Smooth muscle cell (in vitro differentiated cells): Measurements from ENCODE around the gene MAEA. TPM values are rescaled to one million over a fixed set of nuclear protein-coding genes. Genes with fewer than 3 reads are reported as not detected.

ENCODE experiments used
- DNase-seq: peaks from one replicate; lab custom pipeline; 2025; ENCODE audit not compliant: unreplicated experiment; lab: John Stamatoyannopoulos, UW
- H2AFZ ChIP-seq: fragments of 200-600 bp; sonication (generic); 2 replicates; pipeline ENCODE4 v1.6.0; 2016; ENCODE audit warnings: antibody characterized with exemption, low read depth, mild to moderate bottlenecking
- H3F3A ChIP-seq: fragments of 200-600 bp; sonication (generic); 2 replicates; pipeline ENCODE4 v1.6.0; 2017; ENCODE audit warnings: antibody characterized with exemption, low read depth
- H3K27ac ChIP-seq: fragments of 200-600 bp; sonication (generic); 2 replicates; pipeline ENCODE4 v1.5.1; 2016; ENCODE audit warnings: low read depth, mild to moderate bottlenecking
- H3K27me3 ChIP-seq: fragments of 200-600 bp; sonication (generic); 2 replicates; pipeline ENCODE4 v1.6.1; 2016; ENCODE audit warnings: low read depth, mild to moderate bottlenecking
- H3K36me3 ChIP-seq: fragments of 200-600 bp; sonication (generic); 2 replicates; pipeline ENCODE4 v1.5.1; 2016; ENCODE audit warnings: low read depth
- H3K4me1 ChIP-seq: fragments of 200-600 bp; sonication (generic); 2 replicates; pipeline ENCODE4 v1.5.1; 2016; ENCODE audit warnings: low read depth
- H3K4me2 ChIP-seq: fragments of 200-600 bp; sonication (generic); 2 replicates; pipeline ENCODE4 v1.6.0; 2016; ENCODE audit warnings: mild to moderate bottlenecking
- H3K4me3 ChIP-seq: fragments of 200-600 bp; sonication (generic); 2 replicates; pipeline ENCODE4 v1.5.1; 2016; ENCODE audit warnings: mild to moderate bottlenecking
- H3K79me2 ChIP-seq: fragments of 200-600 bp; sonication (generic); 2 replicates; pipeline ENCODE4 v1.6.0; 2016; ENCODE audit warnings: low read depth, mild to moderate bottlenecking
- H3K9ac ChIP-seq: fragments of 200-600 bp; sonication (generic); 2 replicates; pipeline ENCODE4 v1.6.0; 2016; ENCODE audit warnings: low read depth
- H3K9me3 ChIP-seq: fragments of 200-600 bp; sonication (generic); replicated peaks from 2 replicates; pipeline ENCODE4 v1.5.1; 2016; ENCODE audit warnings: low read depth
- H4K20me1 ChIP-seq: fragments of 200-600 bp; sonication (generic); 2 replicates; pipeline ENCODE4 v1.6.0; 2016; ENCODE audit warnings: low read depth
- CTCF ChIP-seq: fragments of 200-600 bp; sonication (generic); IDR thresholded peaks from 2 replicates; pipeline ENCODE4 v1.5.1; 2017; ENCODE audit warnings: borderline replicate concordance, mild to moderate bottlenecking, antibody characterized with exemption; ENCODE audit not compliant: insufficient read depth, poor library complexity, severe bottlenecking
- WGBS: methylation state at CpG from one replicate; pipeline ENCODE4 v1.1.7; 2016; ENCODE audit warnings: low lambda C conversion rate; 5-methylcytosine and 5-hydroxymethylcytosine counted together
- polyA plus RNA-seq: library from polyadenylated mRNA; unstranded; fragments of >200 nt; fragmentation: Nextera tagmentation; extraction: Ambion mirVana; gene quantifications from 2 replicates; pipeline ENCODE4 v1.2.1, GENCODE V29; 2016
- total RNA-seq: library from RNA; depleted of rRNA; stranded (reverse); fragments of >200 nt; gene quantifications from 2 replicates; pipeline ENCODE4 v1.2.3, GENCODE V29; 2014

MAEA gene
- total and polyA plus RNA-seq, 2 experiments from 2014 or later, result 48.0 to 48.2 TPM

DNA sequence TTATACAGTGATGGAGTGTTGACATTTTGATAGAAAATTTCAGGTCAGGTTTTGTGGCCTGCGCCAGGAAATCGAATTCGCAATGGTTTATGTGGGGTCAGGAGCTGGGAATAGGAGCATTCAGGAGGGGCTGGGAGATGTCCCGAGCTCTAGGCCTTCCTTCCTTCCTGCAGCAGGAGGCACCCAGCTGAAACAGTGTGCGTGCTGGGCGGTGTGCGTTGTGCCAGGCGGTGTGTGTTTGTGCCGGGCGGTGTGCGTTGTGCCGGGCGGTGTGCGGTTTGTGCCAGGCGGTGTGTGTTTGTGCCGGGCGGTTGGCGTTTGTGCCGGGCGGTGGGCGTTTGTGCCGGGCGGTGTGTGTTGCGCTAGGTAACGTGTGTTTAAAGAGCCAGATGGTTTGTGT lies 59.1 kb downstream of the MAEA start:
- peaks cover 11% of the 10 kb centered on the region for H4K20me1 ChIP-seq
- H3K36me3 ChIP-seq, result no peaks in the 10 kb centered on the region
- WGBS, result 94% methylated on average over 25 of the region's 25 CpGs
- H2AFZ ChIP-seq, result no peak overlapping the region
- H3K79me2 ChIP-seq, result peaks cover 23% of the 10 kb centered on the region
- no peak overlapping the region for H3K9ac ChIP-seq
- no peaks in the 10 kb centered on the region for H3K9me3 ChIP-seq
- H3K4me1 ChIP-seq, result peaks cover 8% of the 10 kb centered on the region
- H3K4me3 ChIP-seq, result no peak overlapping the region
- DNase-seq, result no peak
- H3K4me2 ChIP-seq, result peak overlapping the region; percentile 87
- no peak for TF ChIP-seq CTCF
- H3K27ac ChIP-seq, result peak overlapping the region; percentile 94
- no peaks in the 10 kb centered on the region for H3F3A ChIP-seq
- H3K27me3 ChIP-seq, result no peaks in the 10 kb centered on the region

GRCh38 chr4:1349359-1350168 lies 59.9 kb downstream of the MAEA start:
- H4K20me1 ChIP-seq, result peaks cover 11% of the 10 kb centered on the region
- no peak overlapping the region for H2AFZ ChIP-seq
- H3K9me3 ChIP-seq, result no peaks in the 10 kb centered on the region
- H3K36me3 ChIP-seq, result no peaks in the 10 kb centered on the region
- TF ChIP-seq CTCF, result no peak
- DNase-seq, result no peak
- no peak overlapping the region for H3K9ac ChIP-seq
- H3K27ac ChIP-seq, result no peak overlapping the region
- peaks cover 23% of the 10 kb centered on the region for H3K79me2 ChIP-seq
- WGBS, result 91% methylated on average over 29 of the region's 29 CpGs
- no peaks in the 10 kb centered on the region for H3K27me3 ChIP-seq
- no peak overlapping the region for H3K4me2 ChIP-seq
- no peaks in the 10 kb centered on the region for H3F3A ChIP-seq
- peaks cover 8% of the 10 kb centered on the region for H3K4me1 ChIP-seq
- no peak overlapping the region for H3K4me3 ChIP-seq

DNA sequence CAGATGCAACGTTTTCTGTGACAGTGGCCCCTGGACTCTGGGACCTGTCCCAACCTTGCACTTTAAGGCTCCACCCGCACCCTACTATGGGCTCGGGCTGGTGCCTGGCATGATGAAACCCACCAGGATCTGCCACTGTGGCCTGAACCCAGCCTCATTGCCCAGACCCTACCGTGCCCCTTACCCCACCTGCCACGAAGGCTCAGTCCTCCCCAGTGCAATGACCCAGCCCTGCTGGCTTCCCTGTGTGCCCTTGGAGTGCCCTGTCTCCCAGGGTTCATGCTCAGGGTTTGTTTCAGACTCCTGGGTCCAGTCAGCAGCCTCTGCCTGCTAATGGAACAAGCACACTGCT lies 60.5 kb downstream of the MAEA start:
- Histone ChIP-seq H3K9ac (no peak overlapping the region), H3K4me3 (no peak overlapping the region), H3K4me2 (no peak overlapping the region), H4K20me1 (peaks cover 11% of the 10 kb centered on the region), H2AFZ (no peak overlapping the region), H3K27me3 (no peaks in the 10 kb centered on the region), H3K79me2 (peaks cover 19% of the 10 kb centered on the region), H3K4me1 (peaks cover 8% of the 10 kb centered on the region), H3F3A (no peaks in the 10 kb centered on the region), H3K27ac (no peak overlapping the region), H3K9me3 (no peaks in the 10 kb centered on the region), H3K36me3 (no peaks in the 10 kb centered on the region)
- TF ChIP-seq CTCF, result no peak
- WGBS, result 91% methylated on average over 5 of the region's 5 CpGs
- DNase-seq, result no peak

- H3K36me3 ChIP-seq, result no peaks in the 10 kb centered on the region
- H3K9ac ChIP-seq, result no peak overlapping the region
- H3K79me2 ChIP-seq, result peaks cover 18% of the 10 kb centered on the region
- H3K27me3 ChIP-seq, result no peaks in the 10 kb centered on the region
- H3K4me3 ChIP-seq, result no peak overlapping the region
- DNase-seq, result peak; percentile 50
- peaks cover 8% of the 10 kb centered on the region for H3K4me1 ChIP-seq
- no peak overlapping the region for H3K27ac ChIP-seq
- peak; percentile 89 for TF ChIP-seq CTCF
- H4K20me1 ChIP-seq, result peaks cover 11% of the 10 kb centered on the region
- WGBS, result 54% methylated on average over 24 of the region's 24 CpGs
- H3K9me3 ChIP-seq, result no peaks in the 10 kb centered on the region
- no peaks in the 10 kb centered on the region for H3F3A ChIP-seq
- H3K4me2 ChIP-seq, result no peak overlapping the region
- no peak overlapping the region for H2AFZ ChIP-seq
These were observed 62.3 kb downstream of the MAEA start for GRCh38 chr4:1351854-1352566.
